ENCODE results near the gene EDA2R. TPM values are rescaled to one million over a fixed set of nuclear protein-coding genes. Genes with fewer than 3 reads are reported as not detected.

The EDA2R gene
- total RNA-seq, 1 donor from 2014 or later: 2.9 TPM

GRCh38 chrX:66579219-66579618 is 59.7 kb downstream of the EDA2R start:
- ATAC-seq (no peak), DNase-seq (ENCODE audit: low spot score) (no peak)
- intact Hi-C loops (cut with DNase I): no loop called here

- no peak for ATAC-seq
- intact Hi-C loops (cut with DNase I): no loop called here
- DNase-seq (ENCODE audit: low spot score): no peak
These were observed 84.9 kb downstream of the EDA2R start for GRCh38 chrX:66553973-66554372.

- intact Hi-C loops (cut with DNase I): no loop called here
- no peak for DNase-seq (ENCODE audit: low spot score)
- no peak for ATAC-seq
These were observed 91.0 kb downstream of the EDA2R start for GRCh38 chrX:66547847-66548369.
